PC-3 (cell line): ENCODE data around the gene SMG7. TPM values are rescaled to one million over a fixed set of nuclear protein-coding genes. Genes with fewer than 3 reads are reported as not detected.

Experiments
- ATAC-seq: fragments of 200-7000 bp; cut with Tn5 transposase; 2 replicates; pipeline ENCODE4 v1.9.1; 2020; ENCODE audit warnings: mild to moderate bottlenecking, moderate library complexity
- BruUV-seq: library from RNA; stranded (reverse); fragments of 400-500 nt; replicated peaks from 2 replicates; lab custom pipeline; 2021; lab: Mats Ljungman, UMichigan
- CTCF ChIA-PET: fragments of 300-600 bp; sonication (Branson Sonifier 250); formaldehyde crosslinking; loops from one replicate; lab custom pipeline; 2022; ENCODE audit warnings: antibody characterized with exemption; lab: Charles Lee
- POLR2A ChIA-PET: fragments of 300-600 bp; sonication (Branson Sonifier 250); formaldehyde crosslinking; loops from one replicate; lab custom pipeline; 2022; ENCODE audit warnings: antibody characterized with exemption; ENCODE audit not compliant: unreplicated experiment; lab: Charles Lee
- DNase-seq: peaks from one replicate; pipeline ENCODE4 v3.0.0-alpha.2; 2015
- H2AFZ ChIP-seq: fragments of 300-600 bp; sonication (generic); 2 replicates; pipeline ENCODE4 v1.6.0; 2016; ENCODE audit warnings: antibody characterized with exemption, low read length
- H3F3A ChIP-seq: fragments of 300-600 bp; sonication (generic); one replicate; pipeline ENCODE4 v1.6.0; 2017; ENCODE audit warnings: antibody characterized with exemption, low read length, control low read depth, mild to moderate bottlenecking; ENCODE audit not compliant: unreplicated experiment
- H3K27ac ChIP-seq: fragments of 300-600 bp; sonication (generic); 2 replicates; pipeline ENCODE4 v1.5.1; 2016; ENCODE audit warnings: mild to moderate bottlenecking, low read length
- H3K27me3 ChIP-seq: fragments of 300-600 bp; sonication (generic); 2 replicates; pipeline ENCODE4 v1.6.1; 2016; ENCODE audit warnings: low read length, mixed read lengths
- H3K36me3 ChIP-seq: fragments of 300-600 bp; sonication (generic); 2 replicates; pipeline ENCODE4 v1.6.1; 2016; ENCODE audit warnings: low read depth, mixed run types, low read length, mixed read lengths
- H3K4me1 ChIP-seq: fragments of 300-600 bp; sonication (generic); 2 replicates; pipeline ENCODE4 v1.5.1; 2016; ENCODE audit warnings: low read length; ENCODE audit not compliant: insufficient read depth
- H3K4me2 ChIP-seq: fragments of 300-600 bp; sonication (generic); 2 replicates; pipeline ENCODE4 v1.6.0; 2016; ENCODE audit warnings: low read length
- H3K4me3 ChIP-seq: fragments of 300-600 bp; sonication (generic); 2 replicates; pipeline ENCODE4 v1.5.1; 2016; ENCODE audit warnings: mild to moderate bottlenecking, low read length, mixed read lengths
- H3K79me2 ChIP-seq: fragments of 300-600 bp; sonication (generic); 2 replicates; pipeline ENCODE4 v1.6.1; 2017; ENCODE audit warnings: low read length, mixed read lengths
- H3K9ac ChIP-seq: fragments of 300-600 bp; sonication (generic); 2 replicates; pipeline ENCODE4 v1.6.0; 2016; ENCODE audit warnings: mild to moderate bottlenecking, low read length
- H3K9me2 ChIP-seq: fragments of 300-600 bp; sonication (generic); replicated peaks from 2 replicates; pipeline ENCODE4 v1.6.1; 2016; ENCODE audit warnings: mixed run types, low read length, mixed read lengths
- H3K9me3 ChIP-seq: fragments of 300-600 bp; sonication (generic); 2 replicates; pipeline ENCODE4 v1.6.1; 2016; ENCODE audit warnings: low read length, mixed read lengths
- H4K20me1 ChIP-seq: fragments of 300-600 bp; sonication (generic); 2 replicates; pipeline ENCODE4 v1.6.1; 2016; ENCODE audit warnings: low read length, mixed read lengths
- EZH2 ChIP-seq: fragments of 300-600 bp; sonication (generic); IDR thresholded peaks from one replicate; pipeline ENCODE4 v1.6.1; 2017; ENCODE audit warnings: antibody characterized with exemption, mild to moderate bottlenecking, low read length; ENCODE audit not compliant: unreplicated experiment
- EZH2phosphoT487 ChIP-seq: fragments of 300-600 bp; sonication (generic); IDR thresholded peaks from 2 replicates; pipeline ENCODE4 v1.6.1; 2018; ENCODE audit warnings: mild to moderate bottlenecking, antibody characterized with exemption, low read length, borderline replicate concordance
- intact Hi-C: fragments of 100-400 bp; cut with micrococcal nuclease; formaldehyde crosslinking; loops from 2 replicates; pipeline ENCODE4 v1.9.0; 2023
- total RNA-seq: library from RNA; depleted of rRNA; stranded (reverse); fragments of >200 nt; gene quantifications from 2 replicates; pipeline ENCODE4 v1.2.3, GENCODE V29; 2014
- TF ChIP-seq, protein P1 (sequence below): fragments of 300-600 bp; sonication (generic); conservative IDR thresholded peaks from 2 replicates; pipeline ENCODE4 v1.5.1; 2017; ENCODE audit warnings: antibody characterized with exemption, low read depth, mild to moderate bottlenecking, low read length

SMG7 gene
- total RNA-seq, 1 experiment from 2014 or later: 25.5 TPM

DNA sequence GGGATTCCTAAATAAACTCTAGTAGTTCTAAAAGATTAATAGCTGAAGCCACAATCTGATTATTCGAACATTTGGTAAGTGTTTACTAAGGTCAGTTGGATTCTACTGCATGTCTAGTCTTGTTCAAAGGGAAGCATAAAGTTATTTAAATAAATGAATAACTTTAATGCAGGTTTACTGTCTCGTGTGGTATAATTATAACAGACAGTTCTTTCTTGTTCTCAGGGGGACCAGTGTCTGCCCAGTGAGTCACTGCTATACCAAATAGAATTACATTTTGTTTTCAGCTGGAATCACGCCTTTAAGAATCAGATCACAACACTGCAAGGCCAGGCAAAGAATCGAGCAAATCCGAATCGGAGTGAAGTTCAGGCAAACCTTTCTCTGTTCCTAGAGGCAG, 45.1 kb downstream of the SMG7 start:
- intact Hi-C loops: no loop called here

DNA sequence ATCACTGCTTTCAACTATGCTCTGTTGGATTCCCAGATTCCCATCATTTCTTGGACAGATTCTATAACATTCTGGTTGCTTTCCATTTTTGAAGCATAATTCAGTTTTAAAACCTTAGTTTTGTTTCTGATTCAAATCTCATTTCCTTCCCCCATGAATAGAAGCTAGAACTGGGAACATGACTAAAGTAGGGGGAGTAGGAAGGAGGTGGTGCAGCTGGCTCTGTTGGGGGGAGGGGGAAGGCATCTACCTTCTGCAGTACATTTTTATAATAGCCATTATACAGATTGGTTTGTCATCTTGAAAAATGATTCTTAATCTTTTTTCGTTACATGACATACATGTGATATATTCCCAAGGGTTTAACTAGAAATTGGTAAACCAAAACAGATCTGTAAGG, 48.1 kb downstream of the SMG7 start:
- H3K9me3 ChIP-seq: no peaks in the 10 kb centered on the region
- intact Hi-C loops: no loop called here
- no peaks in the 10 kb centered on the region for H4K20me1 ChIP-seq
- ChIA-PET CTCF (no interaction called here), POLR2A (no interaction called here)
- H3K27me3 ChIP-seq: no peaks in the 10 kb centered on the region
- no peak overlapping the region for H3K27ac ChIP-seq
- TF ChIP-seq EZH2phosphoT487: no peak
- TF ChIP-seq EZH2: no peak
- TF ChIP-seq, protein P1, sequence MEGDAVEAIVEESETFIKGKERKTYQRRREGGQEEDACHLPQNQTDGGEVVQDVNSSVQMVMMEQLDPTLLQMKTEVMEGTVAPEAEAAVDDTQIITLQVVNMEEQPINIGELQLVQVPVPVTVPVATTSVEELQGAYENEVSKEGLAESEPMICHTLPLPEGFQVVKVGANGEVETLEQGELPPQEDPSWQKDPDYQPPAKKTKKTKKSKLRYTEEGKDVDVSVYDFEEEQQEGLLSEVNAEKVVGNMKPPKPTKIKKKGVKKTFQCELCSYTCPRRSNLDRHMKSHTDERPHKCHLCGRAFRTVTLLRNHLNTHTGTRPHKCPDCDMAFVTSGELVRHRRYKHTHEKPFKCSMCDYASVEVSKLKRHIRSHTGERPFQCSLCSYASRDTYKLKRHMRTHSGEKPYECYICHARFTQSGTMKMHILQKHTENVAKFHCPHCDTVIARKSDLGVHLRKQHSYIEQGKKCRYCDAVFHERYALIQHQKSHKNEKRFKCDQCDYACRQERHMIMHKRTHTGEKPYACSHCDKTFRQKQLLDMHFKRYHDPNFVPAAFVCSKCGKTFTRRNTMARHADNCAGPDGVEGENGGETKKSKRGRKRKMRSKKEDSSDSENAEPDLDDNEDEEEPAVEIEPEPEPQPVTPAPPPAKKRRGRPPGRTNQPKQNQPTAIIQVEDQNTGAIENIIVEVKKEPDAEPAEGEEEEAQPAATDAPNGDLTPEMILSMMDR: no peak
- DNase-seq: no peak
- no peak overlapping the region for H3K4me2 ChIP-seq
- H3K79me2 ChIP-seq: peaks cover 22% of the 10 kb centered on the region
- no peaks in the 10 kb centered on the region for H3K9me2 ChIP-seq
- H3K36me3 ChIP-seq: peaks cover 31% of the 10 kb centered on the region
- H3K9ac ChIP-seq: no peak overlapping the region
- H3K4me3 ChIP-seq: no peak overlapping the region
- no peak for ATAC-seq
- no peaks in the 10 kb centered on the region for H3F3A ChIP-seq
- no TSS peak for BruUV-seq
- H3K4me1 ChIP-seq: peaks cover 13% of the 10 kb centered on the region
- no peak overlapping the region for H2AFZ ChIP-seq

More for the DNA sequence above, 45.1 kb downstream of the SMG7 start:
- Histone ChIP-seq H3F3A (peaks cover 5% of the 10 kb centered on the region), H4K20me1 (peaks cover 5% of the 10 kb centered on the region; the same call in 1 of the 2 replicates), H2AFZ (no peak overlapping the region), H3K9me2 (no peaks in the 10 kb centered on the region), H3K27ac (no peak overlapping the region), H3K4me2 (no peak overlapping the region), H3K9ac (no peak overlapping the region), H3K36me3 (peaks cover 31% of the 10 kb centered on the region), H3K79me2 (peaks cover 19% of the 10 kb centered on the region), H3K9me3 (no peaks in the 10 kb centered on the region), H3K4me3 (no peak overlapping the region), H3K4me1 (peaks cover 29% of the 10 kb centered on the region), H3K27me3 (no peaks in the 10 kb centered on the region)
- ATAC-seq (no peak), DNase-seq (no peak)
- CTCF ChIA-PET: no interaction called here
- BruUV-seq: no TSS peak
- POLR2A ChIA-PET: no interaction called here
- TF ChIP-seq EZH2phosphoT487 (no peak), EZH2 (no peak)
- TF ChIP-seq, protein P1: no peak

DNA sequence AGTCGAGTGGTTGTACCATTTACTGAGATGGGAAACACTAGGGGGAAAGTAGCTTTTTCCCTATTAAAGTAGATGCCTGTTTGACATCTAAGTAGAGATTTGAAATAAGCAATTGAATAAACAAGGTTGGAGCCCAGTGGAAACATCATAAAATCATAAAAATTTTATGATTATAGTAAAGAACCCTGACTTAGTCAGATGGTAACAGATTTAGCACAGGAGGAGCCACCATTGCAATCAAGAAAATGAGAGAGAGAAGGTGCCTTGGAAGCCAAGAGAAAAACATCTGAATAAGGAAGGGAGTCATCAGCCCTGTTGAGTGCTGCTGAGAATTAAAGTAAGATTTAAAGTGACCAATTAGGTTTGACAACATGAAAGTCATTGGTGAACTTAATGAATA, 49.8 kb downstream of the SMG7 start:
- peaks cover 7% of the 10 kb centered on the region; the same call in 1 of the 2 replicates for H3K79me2 ChIP-seq
- POLR2A ChIA-PET: no interaction called here
- no peaks in the 10 kb centered on the region for H3F3A ChIP-seq

More for the DNA sequence above, 49.8 kb downstream of the SMG7 start:
- Histone ChIP-seq H3K27ac (no peak overlapping the region), H3K9me3 (no peaks in the 10 kb centered on the region), H3K9me2 (no peaks in the 10 kb centered on the region), H3K4me2 (no peak overlapping the region), H4K20me1 (no peaks in the 10 kb centered on the region), H3K4me3 (no peak overlapping the region), H3K36me3 (peaks cover 28% of the 10 kb centered on the region), H3K9ac (no peak overlapping the region), H3K27me3 (no peaks in the 10 kb centered on the region), H2AFZ (no peak overlapping the region), H3K4me1 (no peaks in the 10 kb centered on the region)
- no TSS peak for BruUV-seq
- CTCF ChIA-PET: no interaction called here
- ATAC-seq (peak; percentile 35; the same call in 1 of the 2 replicates), DNase-seq (no peak)
- TF ChIP-seq, protein P1: no peak
- no peak for TF ChIP-seq EZH2
- intact Hi-C loops: no loop called here
